ENCODE data around the gene ST8SIA6. TPM values are rescaled to one million over a fixed set of nuclear protein-coding genes. Genes with fewer than 3 reads are reported as not detected.

Gene ST8SIA6
- total RNA-seq, 1 experiment from 2014 or later, result not detected

- no peak for DNase-seq (ENCODE audit: low read depth)
Observed at GRCh38 chr10:17386021-17386420, 68.4 kb downstream of the ST8SIA6 start.

GRCh38 chr10:17385066-17385465 is 69.3 kb downstream of the ST8SIA6 start:
- DNase-seq (ENCODE audit: low read depth), result no peak

DNA sequence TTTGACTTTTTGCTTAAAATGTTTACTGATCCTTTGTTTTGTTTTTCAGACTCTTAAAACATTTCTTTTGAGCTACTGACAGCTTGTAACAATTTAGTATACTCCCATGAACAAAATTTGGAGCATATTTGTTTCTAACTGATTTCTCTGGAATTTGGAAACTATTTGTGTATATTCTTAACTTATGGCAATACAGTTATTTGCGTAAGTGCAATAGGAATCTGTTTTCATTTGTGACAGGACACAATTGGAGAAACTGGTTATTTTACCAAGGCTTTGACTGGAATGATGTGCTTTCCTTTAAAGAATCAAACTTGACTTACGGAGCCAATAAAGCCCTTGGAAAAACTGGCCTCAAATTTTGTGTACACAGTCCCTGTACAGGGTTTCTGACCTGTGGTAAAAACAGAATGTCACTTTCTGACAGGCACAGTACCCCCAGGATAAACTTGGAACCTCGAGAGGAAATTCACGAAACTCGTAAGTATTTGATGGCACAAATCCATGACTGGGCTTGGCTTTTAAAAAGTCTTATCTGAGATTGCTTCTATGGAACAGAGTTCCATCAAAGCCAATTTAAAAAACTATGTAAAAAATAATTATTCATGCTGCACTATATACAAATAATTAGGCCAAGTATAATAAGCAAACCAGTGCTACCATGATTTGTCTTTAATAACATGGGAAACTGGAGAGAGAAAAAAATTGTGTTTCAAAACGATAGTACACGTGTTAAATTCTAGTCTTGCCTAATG is 70.4 kb downstream of the ST8SIA6 start:
- DNase-seq (ENCODE audit: low read depth), result no peak

DNA sequence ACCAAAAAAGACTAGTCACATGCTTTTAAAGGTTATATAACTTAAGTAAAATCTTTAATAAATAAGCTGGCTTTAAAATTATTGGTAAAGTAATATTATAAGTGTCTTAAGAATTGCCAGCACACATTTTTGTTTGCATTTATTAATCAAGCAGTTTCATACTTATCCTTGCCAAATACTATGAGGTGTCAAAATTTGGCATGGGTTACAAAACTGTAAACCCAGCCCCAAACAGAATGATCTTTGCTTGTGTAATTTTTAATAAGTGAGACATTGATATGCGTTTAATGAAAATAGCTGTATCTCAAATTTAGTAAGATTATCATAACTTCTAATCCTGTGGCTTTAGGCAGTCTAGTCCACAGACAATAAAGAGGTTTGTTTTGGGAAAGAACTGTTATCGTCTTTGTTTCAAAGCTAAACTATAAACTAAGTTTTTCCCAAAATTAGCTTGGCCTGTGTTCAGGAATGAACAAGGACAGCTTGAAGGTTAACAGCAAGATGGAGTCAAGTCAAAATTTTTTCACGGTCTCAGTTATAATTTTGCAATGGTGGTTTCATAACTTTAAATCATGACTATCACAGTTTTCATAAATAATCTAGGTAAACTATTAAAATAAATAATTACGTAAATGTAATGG is 72.8 kb downstream of the ST8SIA6 start:
- no peak for DNase-seq (ENCODE audit: low read depth)

- no peak for DNase-seq (ENCODE audit: low read depth)
Observed at GRCh38 chr10:17380888-17381287, 73.5 kb downstream of the ST8SIA6 start.

DNA sequence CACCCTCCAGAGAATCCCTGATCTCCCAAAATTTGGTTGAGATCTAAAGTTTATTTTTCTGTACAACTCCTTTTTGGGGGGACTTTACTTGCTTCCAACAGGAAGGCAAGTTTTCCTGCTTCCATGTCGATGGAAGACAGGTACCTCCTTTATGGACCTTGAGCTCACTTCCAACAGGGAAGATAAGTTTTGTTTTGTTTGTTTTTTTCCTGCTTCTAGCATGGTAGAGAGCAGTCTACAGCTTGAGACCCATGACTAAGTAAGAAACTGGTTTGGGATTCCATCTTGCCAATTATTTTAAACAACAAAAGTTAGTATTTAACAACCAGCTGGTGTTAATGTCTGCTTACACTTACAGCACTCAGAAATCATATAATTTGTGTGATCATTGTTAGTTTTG is 74.4 kb downstream of the ST8SIA6 start:
- no peak for DNase-seq (ENCODE audit: low read depth)

DNA sequence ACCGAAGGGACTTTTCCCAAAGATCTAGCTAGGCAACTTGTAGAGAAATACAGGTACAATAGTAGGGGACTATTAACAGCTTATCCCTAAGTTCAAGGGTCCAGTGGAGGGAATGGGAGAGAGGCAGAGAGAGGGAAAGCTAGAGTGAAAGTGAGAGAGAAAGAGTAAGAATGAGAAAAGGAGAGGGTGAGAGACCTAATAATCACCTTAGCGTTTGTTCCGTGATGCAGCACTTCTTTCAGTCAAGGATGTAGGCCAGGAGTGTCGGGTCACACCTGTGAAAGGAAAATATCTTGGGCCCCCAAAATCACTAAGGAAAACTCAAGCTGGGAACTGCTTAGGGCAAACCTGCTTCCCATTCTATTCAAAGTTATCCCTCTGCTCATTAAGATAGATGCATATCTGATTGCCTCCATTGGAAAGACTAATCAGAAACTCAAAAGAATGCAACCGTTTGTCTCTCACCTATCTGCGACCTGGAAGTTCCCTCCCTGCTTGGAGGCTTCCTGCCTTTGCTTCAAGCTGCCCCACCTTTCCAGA is 75.2 kb downstream of the ST8SIA6 start:
- DNase-seq (ENCODE audit: low read depth), result no peak

DNA sequence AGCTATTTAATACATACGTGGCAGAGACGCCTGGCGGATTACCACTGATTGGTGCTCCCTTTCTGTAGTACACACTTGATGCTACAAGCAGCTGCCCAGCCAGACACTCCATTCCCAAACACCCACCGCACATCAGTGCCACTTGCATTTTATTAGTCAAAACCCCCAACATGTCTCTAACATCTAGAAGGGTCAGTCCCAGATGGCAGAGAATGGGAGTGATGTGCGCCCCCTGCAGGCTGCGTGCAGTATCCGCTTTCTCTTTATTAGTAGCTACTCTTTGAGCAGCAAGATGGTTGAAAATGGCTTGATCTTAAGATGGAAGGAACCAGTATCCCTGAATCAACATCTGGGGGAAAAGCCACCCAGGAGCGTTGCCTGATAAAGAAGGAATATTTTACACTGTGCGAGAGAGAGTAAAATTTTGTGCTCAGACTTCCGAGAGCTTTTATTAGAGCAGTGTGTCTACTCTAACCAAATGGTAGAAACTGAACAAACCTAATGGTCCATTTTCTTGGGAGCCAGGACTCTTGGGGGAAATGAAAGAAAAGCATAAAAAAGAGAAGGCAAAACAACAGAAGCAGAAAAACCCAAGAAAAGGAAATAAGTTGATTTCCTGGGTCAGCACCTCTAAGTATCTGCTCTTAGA is 78.3 kb downstream of the ST8SIA6 start:
- no peak for DNase-seq (ENCODE audit: low read depth)

DNA sequence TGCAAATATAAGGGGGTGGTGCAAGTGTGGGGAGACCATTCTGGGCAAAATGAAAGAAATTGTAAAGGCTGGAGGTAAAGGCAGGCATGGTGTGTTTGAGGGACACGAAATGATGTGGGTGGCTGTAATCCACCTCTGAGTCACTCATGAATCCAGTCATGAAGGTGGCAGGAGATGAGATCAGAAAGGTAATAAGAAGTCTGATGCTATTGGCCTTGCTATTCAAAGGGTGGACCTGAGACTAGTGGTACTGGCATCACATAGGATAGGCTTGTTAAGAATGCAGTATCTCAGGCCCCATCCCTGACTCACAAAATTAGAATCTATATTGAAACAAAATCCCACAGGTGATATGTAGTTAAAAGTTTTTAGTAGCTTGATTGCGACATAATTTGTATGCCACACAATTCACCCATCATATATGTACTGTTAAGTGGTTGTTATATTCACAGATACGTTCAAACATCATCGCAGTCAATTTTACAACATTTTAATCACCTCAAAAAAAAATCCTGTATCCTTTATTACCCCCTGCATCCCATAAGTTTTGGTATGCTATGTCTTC is 85.6 kb downstream of the ST8SIA6 start:
- no peak for DNase-seq (ENCODE audit: low read depth)

DNA sequence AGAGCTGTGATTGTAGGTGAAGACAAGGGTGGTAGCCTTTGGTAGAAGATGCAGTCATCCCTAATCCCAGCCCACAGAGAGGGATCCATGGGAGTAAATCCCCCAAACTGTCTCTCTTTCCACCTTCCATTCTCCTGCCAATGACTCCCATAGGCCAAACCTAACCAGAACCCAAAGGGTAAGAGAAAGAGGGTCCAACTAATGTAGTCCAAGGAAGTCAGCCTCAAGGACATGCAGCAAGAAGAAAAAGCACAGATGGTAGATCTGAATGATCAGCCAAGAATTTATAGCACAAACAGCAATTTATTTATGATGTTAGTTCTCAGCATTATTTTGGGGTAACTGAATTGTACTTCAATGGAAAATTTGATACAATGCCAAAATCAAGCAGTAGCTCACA is 87.7 kb downstream of the ST8SIA6 start:
- DNase-seq (ENCODE audit: low read depth), result no peak

DNA sequence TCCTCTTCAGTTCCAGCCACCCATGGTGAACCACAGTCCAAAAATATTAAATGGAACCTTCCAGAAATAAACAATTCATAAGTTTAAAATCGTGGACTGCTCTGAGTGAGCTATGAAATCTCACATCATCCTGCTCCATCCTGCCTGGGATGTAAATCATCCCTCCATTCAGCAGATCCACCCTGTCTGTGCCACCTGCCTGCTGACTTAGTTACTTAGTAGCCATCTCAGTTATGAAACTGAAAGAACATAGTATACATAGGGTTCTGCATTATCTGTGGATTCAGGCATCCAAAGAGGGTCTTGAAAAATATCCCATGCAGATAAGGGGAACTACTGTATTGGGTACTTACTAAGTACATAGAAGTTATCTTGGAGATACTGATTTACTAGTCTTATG is 89.0 kb downstream of the ST8SIA6 start:
- DNase-seq (ENCODE audit: low read depth), result no peak

GRCh38 chr10:17358461-17358860 is 95.9 kb downstream of the ST8SIA6 start:
- DNase-seq (ENCODE audit: low read depth), result no peak

- DNase-seq (ENCODE audit: low read depth), result no peak
Observed at GRCh38 chr10:17357781-17358180, 96.6 kb downstream of the ST8SIA6 start.

DNA sequence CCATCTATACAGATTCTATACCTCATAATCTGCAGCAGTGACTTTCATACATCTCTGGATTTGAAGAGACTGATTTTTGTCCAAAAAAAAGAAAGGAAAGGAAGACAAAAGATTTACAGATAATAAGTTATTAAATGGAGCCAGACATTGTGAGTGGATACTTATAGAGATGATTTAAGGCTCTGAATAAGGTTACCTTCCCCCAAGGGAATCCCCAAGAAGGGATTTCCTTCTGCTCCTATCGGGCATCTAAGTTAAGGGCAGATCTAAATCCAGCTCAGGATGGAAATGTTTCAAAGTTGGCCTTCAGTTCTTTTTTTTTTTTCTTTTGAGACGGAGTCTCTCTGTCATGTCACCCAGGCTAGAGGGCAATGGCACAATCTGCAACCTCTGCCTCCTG is 97.6 kb downstream of the ST8SIA6 start:
- DNase-seq (ENCODE audit: low read depth), result no peak

DNA sequence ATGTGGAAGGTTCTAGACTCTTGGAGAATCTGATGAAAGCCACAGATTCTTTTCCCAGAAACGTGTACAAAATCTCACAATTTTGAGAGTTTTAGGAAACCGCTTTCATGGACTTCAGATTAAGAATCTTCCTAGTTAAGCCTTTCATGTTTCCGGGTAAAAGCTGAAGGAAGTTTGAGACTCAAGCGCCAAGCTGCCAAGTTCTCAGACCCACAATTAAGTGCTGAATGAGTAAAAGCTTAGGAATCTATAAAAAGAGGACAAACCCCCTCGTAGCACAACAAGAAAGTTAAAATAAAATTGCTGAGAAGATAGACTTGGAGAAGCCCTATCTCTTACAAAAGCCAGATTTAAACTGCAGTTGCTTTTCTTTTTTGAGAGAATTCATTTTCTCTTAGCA is 99.6 kb downstream of the ST8SIA6 start:
- DNase-seq (ENCODE audit: low read depth), result peak; percentile 60

- peak; percentile 50 for DNase-seq (ENCODE audit: low read depth)
Observed at GRCh38 chr10:17353568-17354300, 100.7 kb downstream of the ST8SIA6 start.

DNA sequence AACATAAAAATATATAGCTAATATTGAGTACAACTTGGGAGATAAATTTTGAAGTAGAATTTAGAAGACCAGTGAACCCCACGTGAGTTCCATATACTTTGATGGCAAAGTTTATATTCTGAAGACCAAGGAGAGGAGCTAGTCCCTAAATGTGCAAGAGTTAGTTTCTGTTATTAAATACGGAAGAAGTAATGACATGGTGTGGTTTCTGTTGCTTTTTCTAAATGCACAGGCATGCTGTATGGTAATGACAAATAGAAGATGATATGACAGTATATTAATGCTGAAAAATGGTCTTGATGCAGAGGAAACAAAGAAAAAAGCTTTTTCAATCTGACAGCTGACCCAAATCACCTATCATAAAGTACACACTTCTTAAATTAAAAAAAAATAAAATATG is 101.8 kb downstream of the ST8SIA6 start:
- DNase-seq (ENCODE audit: low read depth), result no peak

DNA sequence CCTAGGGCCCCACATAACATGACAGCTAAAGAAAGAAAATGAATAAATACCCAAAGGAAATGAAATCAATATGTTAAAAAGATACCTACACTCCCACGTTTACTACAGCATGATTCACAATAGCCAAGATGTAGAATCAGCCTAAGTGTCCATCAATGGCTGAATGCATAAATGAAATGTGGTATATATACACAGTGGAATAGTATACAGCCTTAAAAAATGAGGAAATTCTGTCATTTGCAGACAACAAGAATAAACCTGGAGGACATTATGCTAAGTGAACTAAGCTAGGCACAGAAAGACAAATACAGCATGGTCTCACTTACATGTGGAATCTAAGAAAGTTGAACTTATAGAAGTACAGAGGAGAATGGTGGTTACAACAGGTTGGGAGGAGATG is 102.9 kb downstream of the ST8SIA6 start:
- no peak for DNase-seq (ENCODE audit: low read depth)

DNA sequence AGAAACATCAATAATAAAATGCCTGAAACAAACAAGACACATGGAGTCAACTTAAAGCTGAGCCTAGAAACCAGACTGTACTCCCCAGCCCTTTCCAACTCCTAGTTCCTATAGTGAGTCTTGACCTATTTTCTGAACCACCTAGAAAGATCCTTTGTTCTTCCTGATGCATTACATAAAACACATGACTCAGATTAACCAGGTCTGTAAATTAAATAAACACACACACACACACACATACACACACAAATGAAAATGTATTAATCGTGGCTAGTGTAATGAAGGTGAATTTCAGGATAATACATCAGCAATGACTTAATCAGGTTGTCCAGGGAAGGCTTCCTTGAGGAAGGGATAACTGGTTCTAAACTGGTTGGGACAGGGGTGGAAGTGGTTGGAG is 104.7 kb downstream of the ST8SIA6 start:
- peak; percentile 34 for DNase-seq (ENCODE audit: low read depth)

- peak; percentile 92 for DNase-seq (ENCODE audit: low read depth)
Observed at GRCh38 chr10:17348501-17349349, 105.7 kb downstream of the ST8SIA6 start.

DNA sequence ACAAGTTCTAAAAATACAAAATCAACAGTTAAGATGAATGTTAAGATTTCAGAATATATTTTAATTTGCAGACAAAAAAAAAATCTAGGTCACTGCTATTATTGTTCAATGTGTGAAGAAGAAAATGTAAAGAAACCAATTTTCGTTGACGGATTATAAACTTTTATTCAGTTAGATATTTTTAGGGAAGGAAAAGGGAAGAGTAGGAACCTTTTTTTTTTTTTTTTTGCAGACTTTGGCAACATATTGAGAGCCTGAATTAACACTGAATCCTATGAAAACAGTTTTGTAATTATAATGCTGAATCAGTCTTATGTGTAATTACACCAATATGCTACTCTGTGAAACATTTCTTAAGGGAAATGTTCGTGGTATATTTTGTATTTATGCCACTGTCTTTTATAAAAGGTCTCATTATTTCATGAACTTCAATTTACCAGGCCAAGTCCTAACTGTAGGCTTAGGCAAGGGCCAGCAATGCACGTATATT is 106.3 kb downstream of the ST8SIA6 start:
- DNase-seq (ENCODE audit: low read depth), result no peak
